Right cardiac atrium (tissue), 5 donors: Measurements from ENCODE around the gene LIFR. TPM values are rescaled to one million over a fixed set of nuclear protein-coding genes. Genes with fewer than 3 reads are reported as not detected.
"Not testable (repeated sequence)": the region's sequence is repeated elsewhere in the genome, so short reads cannot be mapped to it uniquely, and the experiment has no call there.

ENCODE experiments used
- ATAC-seq, 2 donors: fragments of 200-7000 bp; cut with Tn5 transposase; one replicate each; pipeline versions ENCODE4 v1.8.0 to v1.9.1; 2020; ENCODE audit warnings: moderate library complexity in 2 of 2, mild to moderate bottlenecking in 1 of 2
- DNase-seq, 3 donors: peaks; one replicate each; pipeline ENCODE4 v3.0.0-alpha.2; 2020
- H3K27ac ChIP-seq: one replicate; pipeline ENCODE4 v1.5.1; 2013; ENCODE audit warnings: mild to moderate bottlenecking, low read length, control low read depth, moderate library complexity
- H3K27me3 ChIP-seq: one replicate; pipeline ENCODE4 v1.6.1; 2013; ENCODE audit not compliant: control insufficient read depth, insufficient read depth
- H3K4me1 ChIP-seq: one replicate; pipeline ENCODE4 v1.6.1; 2013; ENCODE audit warnings: low read length; ENCODE audit not compliant: control insufficient read depth, insufficient read depth
- H3K4me3 ChIP-seq: one replicate; pipeline ENCODE4 v1.5.1; 2013; ENCODE audit warnings: low read length, control low read depth
- H3K9me3 ChIP-seq: one replicate; pipeline ENCODE4 v1.6.1; 2013; ENCODE audit warnings: low read length; ENCODE audit not compliant: control insufficient read depth
- WGBS: extraction: QIAGEN DNeasy Blood & Tissue Kit; methylation state at CpG from one replicate; pipeline ENCODE4 v1.1.7; 2013; 5-methylcytosine and 5-hydroxymethylcytosine counted together
- intact Hi-C, 4 donors: fragments of 100-400 bp; cut with DNase I; formaldehyde crosslinking; loops; one replicate each; pipeline versions ENCODE4 v1.11.0 to v1.14.0; 2022 to 2023
- polyA plus RNA-seq: library from polyadenylated mRNA; stranded (reverse); fragments of 200-250 nt; gene quantifications from one replicate; pipeline ENCODE4 v1.2.3, GENCODE V29; 2013
- total RNA-seq, 4 donors: library from RNA; stranded (reverse); fragmentation: NEBNext Ultra II Directional; extraction: Animal tissue kit (Norgen Biotek cat#: 25700); gene quantifications; one replicate each; pipeline ENCODE4 v1.2.1, GENCODE V29; 2021
- donor health status: healthy with polysubstance abuse.
- donor health status: DM: no; HTN: yes; CAD: no.
- donor health status: DM: no; HTN: no; CAD: no.
- donor health status: DM: no; HTN: yes; CAD: no; lungs with severe emphysema.
- donor health status: DM: yes; HTN: yes; CAD: no.

Gene LIFR
- total and polyA plus RNA-seq, 5 donors = 16.8 to 66.9 (median 63.1) TPM

DNA sequence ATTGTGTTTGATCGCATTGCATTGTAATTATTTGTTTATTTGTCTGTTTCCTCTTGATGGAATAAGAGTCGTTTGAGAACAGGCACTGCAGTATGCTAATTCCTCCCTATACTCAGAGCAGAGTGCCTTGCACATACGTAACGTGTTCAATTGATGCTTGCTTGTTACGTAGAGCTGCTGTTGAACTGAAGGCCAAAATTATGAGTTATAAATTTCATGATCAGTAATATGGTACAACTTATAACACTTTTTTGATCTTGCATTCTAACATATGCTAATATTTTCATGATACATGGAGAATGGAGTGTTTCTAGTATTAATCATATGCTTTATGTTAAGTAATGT lies 26.5 kb upstream of the LIFR start:
- H3K4me1 ChIP-seq = peaks cover 2% of the 10 kb centered on the region
- H3K4me3 ChIP-seq = no peak overlapping the region
- no peak overlapping the region for H3K27ac ChIP-seq
- H3K9me3 ChIP-seq = peaks cover 5% of the 10 kb centered on the region
- ATAC-seq = no peak
- 57% methylated on average over 5 of the region's 5 CpGs for WGBS
- DNase-seq = no peak
- intact Hi-C loops = no loop called here
- no peaks in the 10 kb centered on the region for H3K27me3 ChIP-seq

DNA sequence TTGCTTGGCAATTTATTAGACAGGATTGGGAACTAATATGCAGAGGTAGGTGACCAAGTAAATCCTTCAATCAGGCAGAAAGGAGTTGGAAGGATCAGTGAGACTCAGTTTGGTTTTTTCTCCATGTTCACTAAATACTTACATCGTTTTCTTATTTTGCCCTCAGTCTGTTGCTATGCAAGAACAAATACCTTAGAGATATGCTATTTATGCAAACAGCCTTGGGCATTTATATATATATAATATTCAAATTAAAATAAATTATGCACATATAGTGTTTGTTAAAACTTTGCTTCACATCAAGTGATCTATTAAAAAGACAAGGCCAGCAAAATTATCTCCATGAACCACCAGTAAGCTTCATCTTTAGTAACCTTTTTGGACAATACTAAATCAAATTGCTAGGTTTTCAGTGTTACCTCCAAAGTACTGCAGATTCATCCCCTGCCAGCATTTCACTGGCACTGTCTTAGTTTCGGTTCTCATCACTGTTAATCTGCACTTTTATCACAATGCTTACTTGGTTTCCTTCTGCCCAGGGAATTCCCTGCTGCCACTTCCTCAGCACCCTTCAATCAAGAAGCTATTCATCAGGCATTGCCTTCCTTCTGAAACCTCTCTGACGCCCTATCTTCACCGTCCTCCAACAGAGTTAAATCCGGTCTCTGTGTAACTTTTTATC lies 26.0 kb upstream of the LIFR start:
- Histone ChIP-seq H3K27ac (peak overlapping the region; percentile 45), H3K4me3 (no peak overlapping the region), H3K27me3 (no peaks in the 10 kb centered on the region), H3K9me3 (peaks cover 5% of the 10 kb centered on the region), H3K4me1 (peaks cover 2% of the 10 kb centered on the region)
- ATAC-seq = no peak
- no peak for DNase-seq
- 47% methylated on average over 5 of the region's 5 CpGs for WGBS
- intact Hi-C loops = no loop called here

DNA sequence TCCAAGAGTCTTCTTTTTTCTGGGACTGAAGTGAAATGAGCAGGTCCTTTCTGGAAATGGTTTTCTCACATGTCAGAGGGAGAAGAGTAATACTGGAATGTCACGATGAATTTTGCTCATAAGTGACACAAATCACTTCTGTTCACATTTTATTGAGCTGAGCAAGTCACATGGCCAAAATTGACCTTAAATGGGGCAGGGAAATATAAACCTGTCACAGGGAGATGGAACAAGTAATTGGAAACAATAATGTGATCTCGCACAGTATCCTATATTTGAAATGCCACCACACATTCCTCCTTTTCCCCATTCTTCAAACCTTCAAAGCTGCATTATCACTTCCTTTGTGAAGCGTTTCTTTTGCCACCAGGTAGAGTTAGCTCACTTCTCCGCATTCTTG lies 25.2 kb upstream of the LIFR start:
- DNase-seq = no peak
- intact Hi-C loops = no loop called here
- H3K9me3 ChIP-seq = peaks cover 5% of the 10 kb centered on the region
- H3K27me3 ChIP-seq = no peaks in the 10 kb centered on the region
- H3K4me3 ChIP-seq = no peak overlapping the region
- peaks cover 2% of the 10 kb centered on the region for H3K4me1 ChIP-seq
- ATAC-seq = no peak
- no peak overlapping the region for H3K27ac ChIP-seq
- WGBS = 96% methylated on average over 4 of the region's 4 CpGs

DNA sequence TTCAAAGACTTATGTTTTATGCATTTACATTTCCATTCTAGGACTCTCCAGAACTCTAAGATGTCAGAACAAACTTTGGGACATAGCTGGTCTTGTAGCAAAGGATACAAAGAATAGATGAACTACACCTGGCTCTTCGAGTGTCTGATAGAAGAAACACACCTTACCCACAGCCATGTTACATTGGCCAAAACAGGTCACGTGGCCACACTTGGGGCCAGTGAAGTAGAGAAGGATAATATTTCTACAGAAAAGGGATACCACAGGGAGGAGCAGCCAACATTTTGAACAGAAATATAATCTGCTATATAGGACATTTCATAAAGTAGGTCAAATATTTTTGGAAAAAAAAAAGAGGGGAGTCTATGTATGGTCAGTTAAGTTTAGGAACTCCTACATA lies 22.7 kb upstream of the LIFR start:
- ATAC-seq = no peak
- Histone ChIP-seq H3K27me3 (no peaks in the 10 kb centered on the region), H3K9me3 (peaks cover 5% of the 10 kb centered on the region), H3K4me3 (no peak overlapping the region), H3K4me1 (peaks cover 2% of the 10 kb centered on the region), H3K27ac (no peak overlapping the region)
- WGBS = 96% methylated on average over 2 of the region's 2 CpGs
- intact Hi-C loops = no loop called here
- no peak for DNase-seq

DNA sequence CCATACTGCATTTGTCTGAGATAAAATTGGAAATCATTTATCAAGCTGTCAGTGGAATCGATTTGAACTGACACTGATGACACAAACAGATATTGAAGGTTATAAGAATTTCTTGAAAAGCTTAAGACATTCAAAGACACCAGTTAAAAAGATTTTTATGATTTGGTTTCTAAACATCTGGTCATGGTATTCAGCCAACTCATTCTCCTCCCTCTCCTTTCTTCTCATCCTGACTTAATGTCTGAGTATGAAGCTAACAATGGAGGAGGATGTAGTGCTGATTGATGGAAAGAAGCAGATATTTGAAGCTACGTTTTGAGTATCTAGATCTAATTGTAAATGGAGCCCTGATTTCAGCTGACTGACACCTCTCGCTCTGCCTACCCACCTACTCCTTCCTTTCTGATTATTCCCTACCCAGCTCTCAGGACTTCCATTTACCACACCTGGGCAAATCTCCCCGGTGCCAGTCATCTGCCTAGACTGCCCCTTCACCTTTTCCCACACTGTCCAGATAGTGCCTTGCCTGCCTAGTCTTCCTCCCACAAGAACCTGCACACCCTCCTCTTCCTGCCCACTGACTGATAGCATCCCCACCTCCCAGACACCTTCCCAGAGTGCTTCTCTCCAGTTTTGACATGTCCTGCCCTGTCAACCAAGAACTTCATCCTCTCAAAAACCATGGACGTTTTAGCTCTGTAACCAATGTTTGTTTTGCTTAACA lies 20.7 kb upstream of the LIFR start:
- ATAC-seq = peak; percentile 19 to 38

DNA sequence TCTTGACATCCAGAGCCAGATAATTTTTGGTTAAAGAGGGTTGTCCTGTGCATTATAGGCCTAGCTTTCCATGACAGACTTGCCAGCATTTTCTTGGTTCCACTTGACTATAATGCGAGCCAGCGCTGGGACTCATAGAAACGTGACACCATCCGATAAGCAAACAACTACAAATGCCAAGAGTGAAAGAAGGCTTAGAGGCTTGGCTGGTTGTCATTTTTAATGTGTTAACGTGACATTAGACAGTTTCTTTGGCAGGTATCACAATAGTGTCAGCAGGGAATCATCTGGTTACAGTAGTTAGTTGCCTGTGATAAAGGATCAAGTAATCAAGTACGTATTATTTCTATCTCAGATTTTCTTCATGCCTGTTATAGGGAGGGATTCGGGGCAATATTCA lies 20.0 kb upstream of the LIFR start:
- Histone ChIP-seq H3K27me3 (no peaks in the 10 kb centered on the region), H3K4me3 (no peak overlapping the region), H3K9me3 (peaks cover 2% of the 10 kb centered on the region), H3K27ac (no peak overlapping the region), H3K4me1 (no peaks in the 10 kb centered on the region)
- peak in 2 of 3 donors; percentile 21 to 69 for DNase-seq
- intact Hi-C loops = no loop called here
- 49% methylated on average over 7 of the region's 7 CpGs for WGBS
- peak; percentile 87 for ATAC-seq

More for the DNA sequence above, 20.7 kb upstream of the LIFR start:
- H3K4me1 ChIP-seq = no peaks in the 10 kb centered on the region
- H3K4me3 ChIP-seq = no peak overlapping the region
- intact Hi-C loops = no loop called here
- no peak overlapping the region for H3K27ac ChIP-seq
- no peak for DNase-seq
- H3K9me3 ChIP-seq = peaks cover 2% of the 10 kb centered on the region
- no peaks in the 10 kb centered on the region for H3K27me3 ChIP-seq
- WGBS = 47% methylated on average over 5 of the region's 5 CpGs

DNA sequence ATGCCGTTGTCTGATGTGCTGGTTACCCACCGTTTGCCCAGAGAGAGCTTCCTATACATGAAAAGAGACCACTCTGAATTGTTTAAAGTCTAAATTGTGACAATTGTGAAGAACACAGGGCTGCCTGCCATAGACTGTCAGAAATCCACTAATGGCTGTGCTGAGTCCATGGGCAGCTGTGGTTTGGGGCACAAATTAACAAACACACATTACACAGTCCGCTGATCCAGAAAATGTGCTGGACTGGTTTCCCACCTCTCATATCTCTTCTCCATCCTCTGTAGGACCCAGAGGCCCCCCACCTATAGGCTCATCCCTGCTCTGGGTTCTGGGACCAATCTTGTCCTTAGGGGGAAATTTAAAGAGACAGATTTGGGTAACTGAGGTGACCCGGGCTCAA lies 19.0 kb upstream of the LIFR start:
- Histone ChIP-seq H3K4me3 (no peak overlapping the region), H3K9me3 (peaks cover under 1% of the 10 kb centered on the region), H3K27me3 (no peaks in the 10 kb centered on the region), H3K4me1 (no peaks in the 10 kb centered on the region), H3K27ac (peak overlapping the region; percentile 58)
- intact Hi-C loops = no loop called here
- ATAC-seq (no peak), DNase-seq (no peak)
- WGBS = 92% methylated on average over 4 of the region's 4 CpGs

DNA sequence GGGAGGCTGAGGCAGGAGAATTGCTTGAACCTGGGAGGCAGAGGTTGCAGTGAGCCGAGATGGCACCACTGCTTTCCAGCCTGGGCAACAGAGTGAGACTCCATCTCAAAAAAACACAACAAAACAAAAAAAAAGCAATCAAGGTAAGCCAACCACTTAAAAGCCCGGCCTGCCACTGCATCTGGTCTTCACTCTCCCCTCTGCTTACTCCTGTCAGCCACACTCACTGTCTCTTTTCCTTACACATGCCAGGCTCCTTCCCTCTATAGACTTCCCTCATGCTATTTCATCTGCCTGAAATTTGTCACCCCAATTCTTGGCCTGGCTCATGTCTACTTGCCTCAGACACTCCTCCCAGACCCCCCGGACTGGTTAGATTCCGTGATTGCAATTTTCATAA lies 17.6 kb upstream of the LIFR start:
- 89% methylated on average over 4 of the region's 4 CpGs for WGBS
- no peak for ATAC-seq

DNA sequence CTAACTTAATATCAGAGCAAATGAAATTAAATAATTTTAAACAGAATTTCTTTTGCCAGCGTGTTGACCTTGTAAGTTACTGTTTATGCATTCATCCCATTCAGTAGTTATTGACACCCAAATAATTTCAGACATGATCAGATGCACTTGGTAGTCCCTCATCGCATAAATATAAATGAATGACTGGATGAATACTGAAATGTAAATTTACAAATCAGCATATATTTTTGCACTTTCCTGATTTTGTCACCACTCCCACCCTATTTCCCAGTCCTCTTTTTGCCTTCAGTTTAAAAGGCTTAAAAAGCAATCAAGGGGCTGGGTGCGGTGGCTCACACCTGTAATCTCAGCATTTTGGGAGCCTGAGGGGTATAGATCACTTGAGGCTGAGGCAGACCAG lies 17.1 kb upstream of the LIFR start:
- Histone ChIP-seq H3K9me3 (no peaks in the 10 kb centered on the region), H3K4me3 (no peak overlapping the region), H3K27me3 (no peaks in the 10 kb centered on the region), H3K27ac (no peak overlapping the region), H3K4me1 (no peaks in the 10 kb centered on the region)
- DNase-seq (no peak), ATAC-seq (no peak)
- intact Hi-C loops = no loop called here
- WGBS = 98% methylated on average over 3 of the region's 3 CpGs

More for the DNA sequence above, 17.6 kb upstream of the LIFR start:
- intact Hi-C loops = no loop called here
- Histone ChIP-seq H3K4me1 (no peaks in the 10 kb centered on the region), H3K27me3 (no peaks in the 10 kb centered on the region), H3K9me3 (no peaks in the 10 kb centered on the region), H3K4me3 (no peak overlapping the region), H3K27ac (no peak overlapping the region)
- no peak for DNase-seq

DNA sequence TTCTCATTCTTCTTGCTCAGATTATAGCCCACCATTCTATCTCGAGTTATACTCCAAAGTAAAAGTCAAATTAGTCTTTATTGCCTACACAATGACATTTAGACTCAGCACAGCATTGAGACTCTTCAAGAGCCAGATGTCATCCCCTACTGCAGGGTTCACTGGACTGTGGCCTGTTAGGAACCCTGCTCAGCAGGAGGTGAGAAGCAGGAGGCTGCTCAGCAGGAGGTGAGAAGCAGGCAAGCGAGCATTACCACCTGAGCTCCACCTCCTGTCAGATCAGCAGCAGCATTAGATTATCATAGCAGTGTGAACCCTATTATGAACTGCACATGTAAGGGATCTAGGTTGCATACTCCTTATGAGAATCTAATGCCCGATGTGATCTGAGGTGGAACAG lies 12.7 kb upstream of the LIFR start:
- intact Hi-C loops = no loop called here
- H3K9me3 ChIP-seq = peaks cover 2% of the 10 kb centered on the region
- WGBS = 93% methylated on average over 3 of the region's 3 CpGs
- no peak for ATAC-seq
- no peak for DNase-seq
- no peak overlapping the region for H3K4me3 ChIP-seq
- H3K27ac ChIP-seq = no peak overlapping the region
- no peaks in the 10 kb centered on the region for H3K4me1 ChIP-seq
- no peaks in the 10 kb centered on the region for H3K27me3 ChIP-seq

DNA sequence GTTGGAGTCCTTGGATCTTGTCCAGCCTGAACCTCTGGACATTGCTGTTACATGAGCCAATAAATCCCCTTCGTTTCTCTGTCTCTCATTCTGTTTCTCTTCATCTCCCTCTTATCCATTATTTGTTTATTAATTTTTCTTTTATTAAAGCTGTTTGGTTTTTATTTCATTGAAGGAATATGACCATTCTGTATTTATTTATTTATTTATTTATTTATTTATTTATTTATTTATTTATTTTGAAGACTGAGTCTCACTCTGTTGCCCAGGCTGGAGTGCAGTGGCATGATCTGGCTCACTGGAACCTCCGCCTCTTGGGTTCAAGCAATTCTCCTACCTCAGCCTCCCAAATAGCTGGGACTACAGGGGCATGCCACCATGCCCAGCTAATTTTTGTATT lies 10.9 kb upstream of the LIFR start:
- not testable (repeated sequence) for ATAC-seq, H3K4me3 ChIP-seq, DNase-seq

More for the DNA sequence above, 10.9 kb upstream of the LIFR start:
- H3K9me3 ChIP-seq, intact Hi-C loops, H3K4me1 ChIP-seq, H3K27me3 ChIP-seq, H3K27ac ChIP-seq: not testable (repeated sequence)
- 100% methylated on average over 2 of the region's 2 CpGs for WGBS
